Activated B cell treated with CpG ODN at 0.5 μM for 24 hours (primary cell): Measurements from ENCODE around the gene CCDC88B. TPM values are rescaled to one million over a fixed set of nuclear protein-coding genes. Genes with fewer than 3 reads are reported as not detected.

ENCODE experiments used
- ATAC-seq: fragments of 200-7000 bp; cut with Tn5 transposase; one replicate; pipeline ENCODE4 v1.10.0; 2021; ENCODE audit warnings: low read depth, mild to moderate bottlenecking, moderate library complexity
- CTCF ChIA-PET: fragments of 350-600 bp; sonication (Branson Sonifier 250); formaldehyde crosslinking; loops from one replicate; lab custom pipeline; 2021; ENCODE audit warnings: antibody characterized with exemption; lab: Charles Lee
- POLR2A ChIA-PET: fragments of 350-600 bp; sonication (Branson Sonifier 250); formaldehyde crosslinking; loops from one replicate; lab custom pipeline; 2021; ENCODE audit warnings: antibody characterized with exemption; lab: Charles Lee
- DNase-seq: peaks from one replicate; pipeline ENCODE4 v3.0.0; 2022
- H3K27ac Mint-ChIP-seq: one replicate; pipeline ENCODE4 v1.8.0; 2020; ENCODE audit warnings: mixed read lengths
- H3K27me3 Mint-ChIP-seq: one replicate; pipeline ENCODE4 v1.8.0; 2021; ENCODE audit warnings: mixed read lengths
- H3K36me3 Mint-ChIP-seq: one replicate; pipeline ENCODE4 v1.8.0; 2021; ENCODE audit warnings: low read depth, mixed read lengths
- H3K4me1 Mint-ChIP-seq: one replicate; pipeline ENCODE4 v1.8.0; 2021; ENCODE audit warnings: mixed read lengths
- H3K4me3 Mint-ChIP-seq: one replicate; pipeline ENCODE4 v1.8.0; 2020; ENCODE audit warnings: mild to moderate bottlenecking, mixed read lengths
- H3K9me3 Mint-ChIP-seq: one replicate; pipeline ENCODE4 v1.8.0; 2020; ENCODE audit warnings: mixed read lengths
- CTCF ChIP-seq: fragments of 200-600 bp; IDR thresholded peaks from one replicate; pipeline ENCODE4 v1.8.0; 2022; ENCODE audit warnings: antibody characterized with exemption, mild to moderate bottlenecking
- intact Hi-C: fragments of 100-400 bp; cut with micrococcal nuclease; formaldehyde crosslinking; loops from one replicate; pipeline ENCODE4 v1.15.1; 2024
- total RNA-seq: library from RNA; stranded (reverse); gene quantifications from 2 replicates; pipeline ENCODE4 v1.2.3, GENCODE V29; 2022

CCDC88B gene
- total RNA-seq, 1 donor from 2014 or later: 201 TPM

- ATAC-seq: no peak
Observed at GRCh38 chr11:64368673-64369074, 28.7 kb downstream of the CCDC88B start.

GRCh38 chr11:64369440-64370421, 29.7 kb downstream of the CCDC88B start:
- no peak overlapping the region for H3K27ac Mint-ChIP-seq

More at GRCh38 chr11:64368673-64369074, 28.7 kb downstream of the CCDC88B start:
- ChIA-PET POLR2A (no interaction called here), CTCF (no interaction called here)
- DNase-seq: no peak
- H3K4me3 Mint-ChIP-seq: no peak overlapping the region
- peaks cover 52% of the 10 kb centered on the region for H3K36me3 Mint-ChIP-seq
- H3K9me3 Mint-ChIP-seq: no peaks in the 10 kb centered on the region
- H3K4me1 Mint-ChIP-seq: peaks cover 9% of the 10 kb centered on the region
- no peaks in the 10 kb centered on the region for H3K27me3 Mint-ChIP-seq
- TF ChIP-seq CTCF: no peak
- intact Hi-C loops: no loop called here
- no peak overlapping the region for H3K27ac Mint-ChIP-seq

GRCh38 chr11:64371201-64371600, 31.2 kb downstream of the CCDC88B start:
- Mint-ChIP-seq H3K27ac (no peak overlapping the region), H3K4me3 (no peak overlapping the region), H3K9me3 (no peaks in the 10 kb centered on the region), H3K27me3 (no peaks in the 10 kb centered on the region), H3K4me1 (peaks cover 6% of the 10 kb centered on the region), H3K36me3 (peaks cover 35% of the 10 kb centered on the region)
- DNase-seq (no peak), ATAC-seq (no peak)
- no peak for TF ChIP-seq CTCF
- intact Hi-C loops: no loop called here
- CTCF ChIA-PET: no interaction called here
- POLR2A ChIA-PET: no interaction called here

More at GRCh38 chr11:64369440-64370421, 29.7 kb downstream of the CCDC88B start:
- intact Hi-C loops: no loop called here
- no peak for TF ChIP-seq CTCF
- no peaks in the 10 kb centered on the region for H3K27me3 Mint-ChIP-seq
- ChIA-PET CTCF (no interaction called here), POLR2A (no interaction called here)
- peaks cover 6% of the 10 kb centered on the region for H3K4me1 Mint-ChIP-seq
- no peak for DNase-seq
- no peaks in the 10 kb centered on the region for H3K9me3 Mint-ChIP-seq
- no peak for ATAC-seq
- no peak overlapping the region for H3K4me3 Mint-ChIP-seq
- peaks cover 46% of the 10 kb centered on the region for H3K36me3 Mint-ChIP-seq

- ChIA-PET CTCF (no interaction called here), POLR2A (no interaction called here)
- Mint-ChIP-seq H3K27me3 (no peaks in the 10 kb centered on the region), H3K27ac (no peak overlapping the region), H3K4me1 (peaks cover 6% of the 10 kb centered on the region), H3K4me3 (no peak overlapping the region), H3K36me3 (peaks cover 28% of the 10 kb centered on the region), H3K9me3 (no peaks in the 10 kb centered on the region)
- intact Hi-C loops: no loop called here
- TF ChIP-seq CTCF: no peak
- DNase-seq: no peak
- no peak for ATAC-seq
Observed at GRCh38 chr11:64372021-64372420, 32.0 kb downstream of the CCDC88B start.

GRCh38 chr11:64372802-64373597, 33.0 kb downstream of the CCDC88B start:
- ATAC-seq: no peak
- no peak for TF ChIP-seq CTCF
- Mint-ChIP-seq H3K4me1 (peaks cover 6% of the 10 kb centered on the region), H3K36me3 (peaks cover 21% of the 10 kb centered on the region), H3K9me3 (no peaks in the 10 kb centered on the region), H3K4me3 (no peak overlapping the region), H3K27me3 (no peaks in the 10 kb centered on the region), H3K27ac (no peak overlapping the region)
- ChIA-PET CTCF (interaction anchor here (0.6 kb wide), 1 partner anchor 42 kb away, joined by 3 read pairs; no protein-coding TSS in a partner anchor), POLR2A (no interaction called here)
- intact Hi-C loops: no loop called here
- no peak for DNase-seq
